ENCODE measurements around the gene CCL24.

- TF ChIP-seq, protein P1, sequence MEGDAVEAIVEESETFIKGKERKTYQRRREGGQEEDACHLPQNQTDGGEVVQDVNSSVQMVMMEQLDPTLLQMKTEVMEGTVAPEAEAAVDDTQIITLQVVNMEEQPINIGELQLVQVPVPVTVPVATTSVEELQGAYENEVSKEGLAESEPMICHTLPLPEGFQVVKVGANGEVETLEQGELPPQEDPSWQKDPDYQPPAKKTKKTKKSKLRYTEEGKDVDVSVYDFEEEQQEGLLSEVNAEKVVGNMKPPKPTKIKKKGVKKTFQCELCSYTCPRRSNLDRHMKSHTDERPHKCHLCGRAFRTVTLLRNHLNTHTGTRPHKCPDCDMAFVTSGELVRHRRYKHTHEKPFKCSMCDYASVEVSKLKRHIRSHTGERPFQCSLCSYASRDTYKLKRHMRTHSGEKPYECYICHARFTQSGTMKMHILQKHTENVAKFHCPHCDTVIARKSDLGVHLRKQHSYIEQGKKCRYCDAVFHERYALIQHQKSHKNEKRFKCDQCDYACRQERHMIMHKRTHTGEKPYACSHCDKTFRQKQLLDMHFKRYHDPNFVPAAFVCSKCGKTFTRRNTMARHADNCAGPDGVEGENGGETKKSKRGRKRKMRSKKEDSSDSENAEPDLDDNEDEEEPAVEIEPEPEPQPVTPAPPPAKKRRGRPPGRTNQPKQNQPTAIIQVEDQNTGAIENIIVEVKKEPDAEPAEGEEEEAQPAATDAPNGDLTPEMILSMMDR (IDR thresholded peaks at IDR 0.05; ENCODE audit: extremely low read depth in 1 of 2, insufficient read depth in 1 of 2, low read depth in 1 of 2, low read length in 2 of 2): no peak
- TF ChIP-seq POLR2A (IDR thresholded peaks at IDR 0.05; ENCODE audit: low read depth, low read length) (no peak), POLR2AphosphoS5 (IDR thresholded peaks at IDR 0.05; ENCODE audit: insufficient read depth, low read depth, low read length) (no peak), MYC (IDR thresholded peaks at IDR 0.05; ENCODE audit: low read depth, low read length) (no peak), JUN (IDR thresholded peaks at IDR 0.05; ENCODE audit: borderline replicate concordance, insufficient read depth, insufficient read length, low read depth) (no peak), MAX (IDR thresholded peaks at IDR 0.05; ENCODE audit: insufficient read depth, insufficient read length) (no peak)
These were observed 34.1 kb upstream of the CCL24 start for GRCh38 chr7:75847707-75848106.

Data from endothelial cell of umbilical vein (primary cell).